WTC11 (cell line): Measurements from ENCODE around the gene MYO16. TPM values are rescaled to one million over a fixed set of nuclear protein-coding genes. Genes with fewer than 3 reads are reported as not detected.

Experiments
- ATAC-seq: fragments of 200-7000 bp; cut with Tn5 transposase; 2 replicates; pipeline ENCODE4 v1.10.0; 2021; ENCODE audit warnings: mild to moderate bottlenecking, moderate library complexity
- CTCF ChIA-PET: fragments of 300-600 bp; sonication (Branson Sonifier 250); formaldehyde crosslinking; loops from one replicate; lab custom pipeline; 2021; ENCODE audit warnings: antibody characterized with exemption; lab: Charles Lee
- POLR2A ChIA-PET: fragments of 350-600 bp; sonication (Branson Sonifier 250); formaldehyde crosslinking; loops from one replicate; lab custom pipeline; 2021; ENCODE audit warnings: antibody characterized with exemption; lab: Charles Lee
- DNase-seq: peaks from one replicate; pipeline ENCODE4 v3.0.0; 2021; ENCODE audit warnings: low spot score
- H3K27ac Mint-ChIP-seq: 2 replicates; pipeline ENCODE4 v1.8.0; 2021; ENCODE audit warnings: mixed read lengths
- H3K27me3 Mint-ChIP-seq: 2 replicates; pipeline ENCODE4 v1.8.0; 2021; ENCODE audit warnings: low read depth, mild to moderate bottlenecking, moderate library complexity, mixed read lengths
- H3K36me3 Mint-ChIP-seq: 2 replicates; pipeline ENCODE4 v1.8.0; 2021; ENCODE audit warnings: mixed read lengths
- H3K4me1 Mint-ChIP-seq: 2 replicates; pipeline ENCODE4 v1.8.0; 2022; ENCODE audit warnings: mixed read lengths
- H3K4me3 Mint-ChIP-seq: 2 replicates; pipeline ENCODE4 v1.8.0; 2021; ENCODE audit warnings: mild to moderate bottlenecking, moderate library complexity, mixed read lengths
- H3K9me3 Mint-ChIP-seq: 2 replicates; pipeline ENCODE4 v1.8.0; 2021; ENCODE audit warnings: mixed read lengths
- ATF1 ChIP-seq: sonication (generic); formaldehyde crosslinking; IDR thresholded peaks from 2 replicates; pipeline ENCODE4 v1.8.1; 2023; ENCODE audit warnings: mild to moderate bottlenecking, moderate library complexity, missing genetic modification reagents
- ATF6 ChIP-seq: sonication (generic); formaldehyde crosslinking; IDR thresholded peaks from 2 replicates; pipeline ENCODE4 v1.8.1; 2023; ENCODE audit warnings: mild to moderate bottlenecking, missing genetic modification reagents
- CREB1 ChIP-seq: sonication (generic); formaldehyde crosslinking; IDR thresholded peaks from 2 replicates; pipeline ENCODE4 v1.8.0; 2023; ENCODE audit warnings: mild to moderate bottlenecking, missing genetic modification reagents
- CREM ChIP-seq: sonication (generic); formaldehyde crosslinking; IDR thresholded peaks from 2 replicates; pipeline ENCODE4 v1.8.1; 2022; ENCODE audit warnings: mild to moderate bottlenecking, missing genetic modification reagents, moderate library complexity
- E2F5 ChIP-seq: sonication (generic); formaldehyde crosslinking; IDR thresholded peaks from 2 replicates; pipeline ENCODE4 v1.8.1; 2022; ENCODE audit warnings: mild to moderate bottlenecking, moderate library complexity, missing genetic modification reagents
- ELF4 ChIP-seq: sonication (generic); formaldehyde crosslinking; IDR thresholded peaks from 2 replicates; pipeline ENCODE4 v1.8.1; 2022; ENCODE audit warnings: low read depth, mild to moderate bottlenecking, moderate library complexity, missing genetic modification reagents
- ESRRA ChIP-seq: sonication (generic); formaldehyde crosslinking; IDR thresholded peaks from 2 replicates; pipeline ENCODE4 v1.8.1; 2022; ENCODE audit warnings: mild to moderate bottlenecking, missing genetic modification reagents, borderline replicate concordance
- JUN ChIP-seq: sonication (generic); formaldehyde crosslinking; IDR thresholded peaks from 2 replicates; pipeline ENCODE4 v1.8.0; 2023; ENCODE audit warnings: mild to moderate bottlenecking, missing genetic modification reagents
- NR2C2 ChIP-seq: sonication (generic); formaldehyde crosslinking; IDR thresholded peaks from 2 replicates; pipeline ENCODE4 v1.8.0; 2022; ENCODE audit warnings: mild to moderate bottlenecking, missing genetic modification reagents
- NR3C1 ChIP-seq: sonication (generic); formaldehyde crosslinking; conservative IDR thresholded peaks from 2 replicates; pipeline ENCODE4 v1.8.1; 2023; ENCODE audit warnings: low read depth, mild to moderate bottlenecking, missing genetic modification reagents
- PREB ChIP-seq: sonication (generic); formaldehyde crosslinking; IDR thresholded peaks from 2 replicates; pipeline ENCODE4 v1.8.1; 2022; ENCODE audit warnings: mild to moderate bottlenecking, missing genetic modification reagents, moderate library complexity, borderline replicate concordance
- SMAD3 ChIP-seq: sonication (generic); formaldehyde crosslinking; IDR thresholded peaks from 2 replicates; pipeline ENCODE4 v1.8.0; 2022; ENCODE audit warnings: missing genetic modification reagents, mild to moderate bottlenecking, borderline replicate concordance
- TEAD4 ChIP-seq: sonication (generic); formaldehyde crosslinking; IDR thresholded peaks from 2 replicates; pipeline ENCODE4 v1.8.0; 2022; ENCODE audit warnings: mild to moderate bottlenecking, missing genetic modification reagents
- ZNF219 ChIP-seq: sonication (generic); formaldehyde crosslinking; IDR thresholded peaks from 2 replicates; pipeline ENCODE4 v1.8.0; 2023; ENCODE audit warnings: missing genetic modification reagents, mild to moderate bottlenecking, borderline replicate concordance
- ZNF281 ChIP-seq: sonication (generic); formaldehyde crosslinking; IDR thresholded peaks from 2 replicates; pipeline ENCODE4 v1.8.0; 2023; ENCODE audit warnings: mild to moderate bottlenecking, missing genetic modification reagents
- ZNF423 ChIP-seq: fragments of 250-450 bp; sonication (Bioruptor Pico); IDR thresholded peaks from 2 replicates; pipeline ENCODE4 v2.1.2; 2022; ENCODE audit warnings: mild to moderate bottlenecking, moderate library complexity
- ZSCAN18 ChIP-seq: fragments of 250-450 bp; sonication (Bioruptor Pico); IDR thresholded peaks from 2 replicates; pipeline ENCODE4 v2.1.2; 2022; ENCODE audit warnings: mild to moderate bottlenecking, moderate library complexity
- total RNA-seq: library from RNA; stranded (reverse); gene quantifications from 3 replicates; pipeline ENCODE4 v1.2.3, GENCODE V29; 2021
- TF ChIP-seq, protein P1 (sequence below): fragments of 250-450 bp; sonication (Bioruptor Pico); IDR thresholded peaks from 2 replicates; pipeline ENCODE4 v1.8.0; 2021; ENCODE audit warnings: mild to moderate bottlenecking
- TF ChIP-seq, protein P2 (sequence below): fragments of 250-450 bp; sonication (Bioruptor Pico); conservative IDR thresholded peaks from 2 replicates; pipeline ENCODE4 v1.9.0; 2021; ENCODE audit warnings: mild to moderate bottlenecking
- TF ChIP-seq, protein P3 (sequence below): sonication (generic); formaldehyde crosslinking; IDR thresholded peaks from 2 replicates; pipeline ENCODE4 v1.8.1; 2022; ENCODE audit warnings: missing genetic modification reagents, borderline replicate concordance

MYO16 gene
- total RNA-seq, 1 experiment from 2014 or later = 0.09 TPM

GRCh38 chr13:108760129-108760528 is 130.7 kb downstream of the MYO16 start:
- Mint-ChIP-seq H3K27me3 (no peaks in the 10 kb centered on the region), H3K27ac (no peak overlapping the region), H3K36me3 (no peaks in the 10 kb centered on the region), H3K4me1 (no peaks in the 10 kb centered on the region), H3K9me3 (no peaks in the 10 kb centered on the region), H3K4me3 (no peak overlapping the region)
- DNase-seq (no peak), ATAC-seq (no peak)
- ChIA-PET POLR2A (no interaction called here), CTCF (no interaction called here)
- TF ChIP-seq, protein P1, sequence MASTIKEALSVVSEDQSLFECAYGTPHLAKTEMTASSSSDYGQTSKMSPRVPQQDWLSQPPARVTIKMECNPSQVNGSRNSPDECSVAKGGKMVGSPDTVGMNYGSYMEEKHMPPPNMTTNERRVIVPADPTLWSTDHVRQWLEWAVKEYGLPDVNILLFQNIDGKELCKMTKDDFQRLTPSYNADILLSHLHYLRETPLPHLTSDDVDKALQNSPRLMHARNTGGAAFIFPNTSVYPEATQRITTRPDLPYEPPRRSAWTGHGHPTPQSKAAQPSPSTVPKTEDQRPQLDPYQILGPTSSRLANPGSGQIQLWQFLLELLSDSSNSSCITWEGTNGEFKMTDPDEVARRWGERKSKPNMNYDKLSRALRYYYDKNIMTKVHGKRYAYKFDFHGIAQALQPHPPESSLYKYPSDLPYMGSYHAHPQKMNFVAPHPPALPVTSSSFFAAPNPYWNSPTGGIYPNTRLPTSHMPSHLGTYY = no peak
- no peak for TF ChIP-seq E2F5 (CRISPR knock-in tag)
- no peak for TF ChIP-seq ZNF281 (CRISPR knock-in tag)
- no peak for TF ChIP-seq ELF4
- TF ChIP-seq NR2C2 (CRISPR knock-in tag) = no peak
- TF ChIP-seq, protein P2, sequence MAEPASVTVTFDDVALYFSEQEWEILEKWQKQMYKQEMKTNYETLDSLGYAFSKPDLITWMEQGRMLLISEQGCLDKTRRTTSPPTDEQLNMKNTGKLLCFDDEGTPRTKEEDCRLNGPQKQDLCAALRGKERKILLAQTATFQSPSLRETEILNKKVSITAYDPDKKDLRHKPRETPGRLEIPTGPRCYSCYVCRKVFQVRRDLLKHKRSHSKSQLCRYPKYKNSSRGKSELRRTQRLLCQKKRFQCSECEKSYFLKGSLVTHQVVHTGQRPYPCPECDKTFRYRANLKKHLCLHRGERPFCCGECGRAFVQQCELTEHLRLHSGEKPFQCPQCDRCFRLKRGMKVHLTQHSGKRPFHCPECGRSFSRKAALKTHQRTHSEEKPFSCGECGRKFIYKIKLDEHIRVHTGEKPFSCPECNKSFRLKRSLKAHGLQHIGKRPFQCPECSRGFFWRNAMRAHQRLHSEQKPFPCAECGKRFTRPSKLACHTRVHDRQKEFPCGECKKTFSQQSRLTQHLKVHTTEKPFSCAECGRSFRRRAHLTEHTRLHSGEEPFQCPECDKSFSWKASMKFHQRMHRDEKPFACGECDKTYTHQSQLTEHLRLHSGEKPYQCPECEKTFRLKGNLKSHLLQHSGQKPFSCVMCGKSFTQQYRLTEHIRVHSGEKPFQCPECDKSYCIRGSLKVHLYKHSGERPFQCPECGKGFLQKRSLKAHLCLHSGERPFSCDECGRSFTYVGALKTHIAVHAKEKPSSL (CRISPR knock-in tag) = no peak
- TF ChIP-seq ATF6 (CRISPR knock-in tag) = no peak
- TF ChIP-seq ZNF423 = no peak

DNA sequence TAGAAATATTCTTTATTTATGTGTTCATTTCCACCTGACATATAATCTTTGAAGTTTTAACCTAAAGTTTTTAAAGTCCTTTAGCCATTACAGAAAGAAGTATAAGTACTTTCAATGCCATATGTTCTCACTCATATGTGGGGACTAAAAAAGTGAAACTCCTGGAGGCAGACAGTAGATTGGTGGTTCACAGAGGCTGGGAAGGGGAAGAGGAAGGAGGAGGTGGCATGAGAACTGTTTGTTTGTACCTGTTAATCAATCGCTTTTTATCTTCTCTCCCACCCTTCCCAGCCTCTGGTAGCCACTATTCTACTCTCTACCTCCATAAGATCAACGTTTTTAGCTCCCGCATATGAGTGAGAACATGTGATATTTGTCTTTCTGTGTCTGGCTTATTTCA is 131.1 kb downstream of the MYO16 start:
- POLR2A ChIA-PET = no interaction called here
- DNase-seq (no peak), ATAC-seq (no peak)
- CTCF ChIA-PET = no interaction called here
- no peaks in the 10 kb centered on the region for H3K9me3 Mint-ChIP-seq
- H3K4me3 Mint-ChIP-seq = no peak overlapping the region
- no peaks in the 10 kb centered on the region for H3K27me3 Mint-ChIP-seq
- no peak overlapping the region for H3K27ac Mint-ChIP-seq
- H3K4me1 Mint-ChIP-seq = no peaks in the 10 kb centered on the region
- no peaks in the 10 kb centered on the region for H3K36me3 Mint-ChIP-seq
- TF ChIP-seq PREB (CRISPR knock-in tag) (no peak), ATF1 (CRISPR knock-in tag) (no peak), NR3C1 (CRISPR knock-in tag) (no peak), JUN (CRISPR knock-in tag) (no peak), ESRRA (no peak), ZNF219 (CRISPR knock-in tag) (no peak), SMAD3 (no peak), TEAD4 (no peak), CREB1 (CRISPR knock-in tag) (no peak), CREM (CRISPR knock-in tag) (no peak), ZSCAN18 (CRISPR knock-in tag) (no peak)
- TF ChIP-seq, protein P1 = no peak
- TF ChIP-seq, protein P3, sequence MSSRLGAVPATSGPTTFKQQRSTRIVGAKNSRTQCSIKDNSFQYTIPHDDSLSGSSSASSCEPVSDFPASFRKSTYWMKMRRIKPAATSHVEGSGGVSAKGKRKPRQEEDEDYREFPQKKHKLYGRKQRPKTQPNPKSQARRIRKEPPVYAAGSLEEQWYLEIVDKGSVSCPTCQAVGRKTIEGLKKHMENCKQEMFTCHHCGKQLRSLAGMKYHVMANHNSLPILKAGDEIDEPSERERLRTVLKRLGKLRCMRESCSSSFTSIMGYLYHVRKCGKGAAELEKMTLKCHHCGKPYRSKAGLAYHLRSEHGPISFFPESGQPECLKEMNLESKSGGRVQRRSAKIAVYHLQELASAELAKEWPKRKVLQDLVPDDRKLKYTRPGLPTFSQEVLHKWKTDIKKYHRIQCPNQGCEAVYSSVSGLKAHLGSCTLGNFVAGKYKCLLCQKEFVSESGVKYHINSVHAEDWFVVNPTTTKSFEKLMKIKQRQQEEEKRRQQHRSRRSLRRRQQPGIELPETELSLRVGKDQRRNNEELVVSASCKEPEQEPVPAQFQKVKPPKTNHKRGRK (CRISPR knock-in tag) = no peak
